Retinal pigment epithelial cell (primary cell): ENCODE results near the gene CAMSAP3.

Source experiments
- DNase-seq: peaks from one replicate; pipeline ENCODE4 v3.0.0-alpha.2; 2010; ENCODE audit warnings: low read depth
- H3K4me3 ChIP-seq: 2 replicates; pipeline ENCODE4 v1.5.1; 2011; ENCODE audit warnings: mild to moderate bottlenecking, low read length, control low read depth, moderate library complexity
- CTCF ChIP-seq: conservative IDR thresholded peaks from 2 replicates; pipeline ENCODE4 v1.5.1; 2011; ENCODE audit warnings: low read depth, low read length, control low read depth, inconsistent platforms

Gene CAMSAP3

GRCh38 chr19:7603919-7604318, 8.3 kb downstream of the CAMSAP3 start:
- DNase-seq = no peak
- H3K4me3 ChIP-seq = no peak overlapping the region
- TF ChIP-seq CTCF = no peak

GRCh38 chr19:7605490-7606222, 10.0 kb downstream of the CAMSAP3 start:
- DNase-seq = no peak
- no peak overlapping the region for H3K4me3 ChIP-seq
- no peak for TF ChIP-seq CTCF

- TF ChIP-seq CTCF = no peak
- no peak overlapping the region for H3K4me3 ChIP-seq
- DNase-seq = no peak
Observed at GRCh38 chr19:7606289-7606688, 10.6 kb downstream of the CAMSAP3 start.

GRCh38 chr19:7607212-7607873, 11.7 kb downstream of the CAMSAP3 start:
- H3K4me3 ChIP-seq = no peak overlapping the region
- no peak for DNase-seq
- TF ChIP-seq CTCF = no peak

GRCh38 chr19:7607874-7608560, 12.4 kb downstream of the CAMSAP3 start:
- no peak for TF ChIP-seq CTCF
- DNase-seq = no peak
- H3K4me3 ChIP-seq = no peak overlapping the region

GRCh38 chr19:7610491-7611240, 15.0 kb downstream of the CAMSAP3 start:
- TF ChIP-seq CTCF = no peak
- no peak for DNase-seq
- no peak overlapping the region for H3K4me3 ChIP-seq
